HL-60/S4 (cell line): ENCODE data around the gene CLN6.
"Not testable (repeated sequence)": the region's sequence is repeated elsewhere in the genome, so short reads cannot be mapped to it uniquely, and the experiment has no call there.

Source experiments
- in situ Hi-C: fragments of 300-500 bp; cut with MboI; formaldehyde crosslinking; loops from 2 replicates; pipeline ENCODE4 v1.14.3; 2022; ENCODE audit warnings: low sequenced_read_pairs

CLN6 gene

GRCh38 chr15:68207176-68207935, 22.2 kb downstream of the CLN6 start:
- in situ Hi-C loops: no loop called here

GRCh38 chr15:68206711-68207151, 22.8 kb downstream of the CLN6 start:
- in situ Hi-C loops: no loop called here

GRCh38 chr15:68205954-68206539, 23.5 kb downstream of the CLN6 start:
- in situ Hi-C loops: no loop called here

GRCh38 chr15:68205558-68205944, 24.0 kb downstream of the CLN6 start:
- in situ Hi-C loops: no loop called here

GRCh38 chr15:68204776-68205557, 24.6 kb downstream of the CLN6 start, which contains the start of gene CALML4:
TSS of gene CALML4 (minus strand) at chr15:68205332. CDS start at chr15:68205247, 85 bp downstream.
- in situ Hi-C loops: no loop called here

GRCh38 chr15:68204361-68204760, 25.2 kb downstream of the CLN6 start:
- in situ Hi-C loops: no loop called here

- in situ Hi-C loops: no loop called here
These were observed 25.6 kb downstream of the CLN6 start for GRCh38 chr15:68203956-68204355.

GRCh38 chr15:68203486-68203885, 26.0 kb downstream of the CLN6 start:
- in situ Hi-C loops: no loop called here

GRCh38 chr15:68202994-68203393, 26.5 kb downstream of the CLN6 start:
- in situ Hi-C loops: not testable (repeated sequence)

- in situ Hi-C loops: no loop called here
These were observed 27.7 kb downstream of the CLN6 start for GRCh38 chr15:68201879-68202261.

GRCh38 chr15:68201153-68201878, 28.2 kb downstream of the CLN6 start:
- in situ Hi-C loops: no loop called here

- in situ Hi-C loops: no loop called here
These were observed 29.3 kb downstream of the CLN6 start for GRCh38 chr15:68200016-68200861.

GRCh38 chr15:68199340-68199739, 30.2 kb downstream of the CLN6 start:
- in situ Hi-C loops: no loop called here

- in situ Hi-C loops: no loop called here
These were observed 31.7 kb downstream of the CLN6 start for GRCh38 chr15:68197661-68198437.

- in situ Hi-C loops: no loop called here
These were observed 32.4 kb downstream of the CLN6 start for GRCh38 chr15:68197170-68197492.

GRCh38 chr15:68196445-68197169, 32.9 kb downstream of the CLN6 start:
- in situ Hi-C loops: no loop called here

- in situ Hi-C loops: no loop called here
These were observed 34.0 kb downstream of the CLN6 start for GRCh38 chr15:68195336-68196112.

- in situ Hi-C loops: no loop called here
These were observed 36.6 kb downstream of the CLN6 start for GRCh38 chr15:68192804-68193486.
